Measurements from ENCODE around the gene C3orf33.
"Not testable (repeated sequence)": the region's sequence is repeated elsewhere in the genome, so short reads cannot be mapped to it uniquely, and the experiment has no call there.

Gene C3orf33, protein sequence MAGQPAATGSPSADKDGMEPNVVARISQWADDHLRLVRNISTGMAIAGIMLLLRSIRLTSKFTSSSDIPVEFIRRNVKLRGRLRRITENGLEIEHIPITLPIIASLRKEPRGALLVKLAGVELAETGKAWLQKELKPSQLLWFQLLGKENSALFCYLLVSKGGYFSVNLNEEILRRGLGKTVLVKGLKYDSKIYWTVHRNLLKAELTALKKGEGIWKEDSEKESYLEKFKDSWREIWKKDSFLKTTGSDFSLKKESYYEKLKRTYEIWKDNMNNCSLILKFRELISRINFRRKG

DNA sequence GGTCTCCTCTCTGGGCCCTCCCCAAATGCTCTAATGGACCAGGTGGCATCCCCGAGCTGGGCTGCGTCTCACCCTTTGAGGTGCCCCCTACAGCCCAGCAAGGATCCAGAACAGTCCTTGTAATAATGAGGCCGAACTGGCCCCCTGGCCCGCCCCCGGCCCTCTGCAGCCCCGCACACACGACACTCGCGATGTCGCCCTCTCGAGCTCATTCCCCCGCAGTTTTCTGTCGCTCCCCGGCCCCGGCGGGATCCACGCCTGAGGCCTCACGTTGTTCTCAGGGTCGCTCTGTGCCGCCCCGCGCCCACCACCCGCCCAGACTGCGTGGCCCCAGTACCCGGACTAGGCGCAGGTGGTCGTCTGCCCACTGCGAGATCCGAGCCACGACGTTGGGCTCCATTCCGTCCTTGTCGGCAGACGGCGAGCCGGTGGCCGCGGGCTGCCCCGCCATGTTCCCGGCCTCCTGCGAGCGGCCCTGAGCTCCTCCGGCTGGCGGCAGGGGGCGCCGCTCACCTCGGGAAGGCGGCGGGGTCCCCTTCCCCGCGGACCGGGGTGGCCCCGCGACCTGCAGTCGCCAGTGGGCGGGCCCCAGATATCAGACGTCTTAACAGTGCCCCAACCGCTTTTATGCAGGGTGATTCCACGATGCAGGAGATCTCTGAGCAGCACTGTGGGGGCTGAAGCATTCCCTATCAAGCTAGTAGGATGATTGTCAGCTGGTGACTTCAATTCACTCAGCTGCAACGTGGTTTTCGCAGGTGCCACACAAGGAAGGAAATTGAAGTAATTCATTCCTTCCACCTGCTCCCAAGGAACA, at the start of gene C3orf33:
C3orf33 (minus strand) TSS at position 477 of the 817 bp plus-strand sequence; CDS start at position 451, 26 bp downstream.
- DNase-seq = peak; percentile 48 to 72

DNA sequence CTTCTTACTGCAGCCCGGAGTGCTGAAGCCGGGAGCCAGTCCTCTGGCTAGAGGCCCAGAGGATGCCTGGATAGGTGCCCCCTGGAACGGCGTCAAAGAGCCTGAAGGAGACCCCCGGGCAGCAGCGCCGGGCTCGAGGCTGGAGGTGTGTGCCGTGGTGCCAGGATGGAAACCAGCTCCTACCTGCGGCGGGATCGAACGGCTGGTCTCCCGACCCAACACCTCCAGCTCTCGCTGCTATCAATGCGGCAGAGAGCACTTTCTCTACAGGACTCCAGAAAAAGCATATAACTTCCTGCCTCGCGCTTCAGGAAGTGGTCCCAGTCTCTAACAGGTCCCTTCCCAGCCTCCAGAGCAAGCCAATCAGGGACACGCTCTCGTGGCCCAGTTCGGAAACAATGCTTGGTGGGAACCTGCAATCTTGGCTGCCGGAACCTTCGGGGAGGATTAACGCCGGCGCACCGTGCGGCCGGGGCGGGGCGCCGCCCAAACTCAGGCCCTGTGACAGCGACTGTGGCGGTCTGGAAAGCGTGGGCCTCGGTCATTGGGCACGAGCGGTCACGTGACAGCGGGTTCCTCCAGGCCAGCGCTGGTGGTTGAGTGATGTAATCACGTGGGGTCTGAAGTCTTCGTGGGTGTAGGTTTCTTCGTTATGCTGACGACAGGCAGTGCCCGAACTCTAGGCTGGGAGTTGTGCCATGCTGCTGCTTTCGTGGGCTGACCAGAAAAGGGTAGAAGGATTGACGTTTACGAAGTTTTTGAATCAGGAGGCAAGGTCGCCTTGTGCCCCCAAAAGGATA, 48.3 kb upstream of the C3orf33 start, which contains the start of gene SLC33A1:
SLC33A1 (minus strand) TSS at position 287 of the 800 bp plus-strand sequence. CDS start 430 bp downstream, outside the sequence.
- DNase-seq = peak; percentile 97

DNA sequence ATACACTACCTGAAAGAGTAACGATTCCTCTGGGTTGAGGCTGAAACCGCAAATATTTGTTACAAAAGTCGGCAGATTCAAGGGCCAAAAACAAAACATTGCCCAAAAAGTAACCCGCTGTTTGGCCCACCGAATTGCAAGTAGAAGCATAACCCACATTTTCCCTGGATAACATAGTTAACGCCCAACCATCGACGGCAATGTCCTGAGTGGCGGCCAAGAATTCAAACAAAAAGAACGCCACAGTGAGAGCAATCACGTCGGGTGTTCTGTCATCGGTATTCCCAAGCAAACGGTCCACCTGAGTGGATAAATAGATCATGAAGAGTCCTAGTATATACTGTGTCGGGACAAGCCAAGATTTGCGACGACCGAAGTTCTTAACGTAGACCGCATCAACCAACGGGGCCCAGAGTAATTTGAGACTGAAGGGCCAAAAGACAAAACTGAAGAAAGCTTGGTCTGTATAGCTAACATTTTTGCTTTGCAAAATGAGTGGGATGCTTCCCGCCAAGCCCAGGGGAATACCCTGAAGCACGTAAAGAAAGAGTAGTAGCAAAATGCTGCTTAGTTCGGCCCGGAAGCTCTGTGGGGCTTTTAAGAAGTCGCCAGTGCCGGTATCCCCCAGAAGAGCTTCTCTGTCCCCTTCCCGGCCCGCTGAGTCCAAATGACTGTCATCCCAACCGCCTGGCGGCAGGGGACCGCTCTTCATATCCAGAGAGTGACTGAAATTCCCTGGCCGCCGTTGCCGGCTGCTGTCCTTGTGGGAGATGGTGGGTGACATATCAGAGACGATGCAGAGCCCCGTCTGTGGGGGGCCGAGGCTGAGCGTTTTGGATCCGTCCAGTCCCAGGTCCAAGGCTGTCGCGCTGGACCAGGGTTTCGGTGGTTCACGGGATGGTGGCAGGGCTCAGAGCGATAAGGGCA, 47.4 kb upstream of the C3orf33 start:
- no peak for DNase-seq

DNA sequence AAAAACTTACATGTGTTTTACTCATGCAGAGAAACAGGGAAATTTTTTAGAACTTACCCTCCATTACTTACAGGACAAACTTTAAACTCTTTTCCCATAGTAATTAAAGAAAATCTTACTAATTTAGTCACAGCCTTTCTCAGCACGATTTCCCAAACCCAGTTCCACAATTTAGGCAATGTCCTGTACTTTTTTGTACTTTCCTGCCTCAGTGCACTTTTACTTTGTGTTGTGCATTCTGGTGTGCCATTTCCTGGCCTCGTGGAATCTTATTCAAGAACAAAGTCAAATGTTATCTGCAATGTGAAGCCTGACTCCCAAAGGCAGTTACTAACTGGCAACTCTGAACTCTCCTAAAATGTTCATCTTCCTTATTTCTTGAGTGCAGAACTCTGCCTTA, 46.3 kb upstream of the C3orf33 start:
- DNase-seq = no peak

DNA sequence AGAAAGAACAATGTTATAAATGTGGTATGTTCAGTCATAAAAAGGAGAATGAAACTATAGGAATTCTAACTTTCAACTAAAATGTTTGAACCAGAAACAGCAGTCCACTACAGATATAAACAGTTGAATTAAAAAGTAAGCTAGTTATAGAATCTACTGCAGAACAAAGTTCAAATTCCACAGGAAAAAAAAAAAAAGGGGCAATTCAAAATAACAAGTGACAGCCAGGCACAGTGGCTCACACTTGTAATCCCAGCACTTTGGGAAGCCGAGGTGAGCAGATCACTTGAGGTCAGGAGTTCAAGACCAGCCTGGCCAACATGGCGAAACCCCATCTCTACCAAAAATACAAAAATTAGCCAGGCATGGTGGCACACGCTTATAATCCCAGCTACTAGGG, 43.3 kb upstream of the C3orf33 start:
- not testable (repeated sequence) for DNase-seq

DNA sequence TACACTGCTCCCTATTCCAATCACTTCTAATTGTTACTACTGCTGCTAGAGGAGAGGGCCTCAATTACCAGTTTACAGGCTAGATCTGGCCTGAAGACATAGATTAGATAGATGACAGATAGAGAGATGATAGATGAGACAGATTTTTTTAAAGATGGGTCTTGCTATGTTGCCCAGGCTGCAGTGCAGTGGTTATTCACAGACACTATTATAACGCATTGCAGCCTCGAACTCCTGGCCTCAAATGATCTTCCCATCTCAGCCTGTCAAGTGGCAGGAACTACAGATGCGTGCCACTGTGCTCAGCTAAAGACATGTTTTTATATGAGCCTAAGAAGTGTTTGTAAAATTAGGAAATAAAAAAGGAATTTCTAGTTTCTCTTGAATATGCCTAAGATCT, 41.9 kb upstream of the C3orf33 start:
- no peak for DNase-seq

DNA sequence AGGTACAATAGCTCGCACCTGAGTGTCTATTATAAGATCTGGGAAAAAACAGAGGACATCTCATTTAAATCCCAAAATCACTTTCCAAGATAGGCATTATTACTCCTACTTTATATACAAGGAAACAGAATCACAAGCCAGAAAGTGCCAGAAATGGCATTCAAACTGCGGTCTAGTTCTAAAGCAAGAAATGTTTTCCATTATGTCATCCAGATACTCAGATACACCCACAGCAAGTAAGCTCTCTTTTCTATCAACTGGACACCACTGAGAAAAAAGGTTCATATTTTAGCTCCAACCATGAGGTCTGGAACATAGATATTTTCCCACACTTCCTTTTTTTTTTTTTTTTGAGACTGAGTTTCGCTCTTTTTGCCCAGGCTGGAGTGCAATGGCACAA, 40.0 kb upstream of the C3orf33 start:
- no peak for DNase-seq

DNA sequence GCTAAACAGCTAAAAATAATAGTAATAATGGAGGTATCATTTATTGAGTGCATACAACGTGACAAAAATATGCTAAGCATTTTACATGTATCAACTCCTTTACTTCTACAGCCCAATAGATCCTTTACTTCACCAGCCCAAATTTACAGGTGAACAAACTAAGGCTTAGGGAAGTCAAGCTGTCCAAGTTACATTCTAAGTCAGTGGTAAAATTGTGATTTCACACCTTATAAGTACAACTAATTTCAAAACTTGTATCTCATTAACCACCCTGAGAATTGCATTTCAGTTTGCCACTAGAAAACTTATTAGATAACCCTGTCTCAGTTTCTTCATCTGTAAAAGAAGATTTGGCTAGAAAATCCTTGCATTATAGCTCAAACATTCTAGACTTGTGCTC, 37.5 kb upstream of the C3orf33 start:
- DNase-seq = no peak

DNA sequence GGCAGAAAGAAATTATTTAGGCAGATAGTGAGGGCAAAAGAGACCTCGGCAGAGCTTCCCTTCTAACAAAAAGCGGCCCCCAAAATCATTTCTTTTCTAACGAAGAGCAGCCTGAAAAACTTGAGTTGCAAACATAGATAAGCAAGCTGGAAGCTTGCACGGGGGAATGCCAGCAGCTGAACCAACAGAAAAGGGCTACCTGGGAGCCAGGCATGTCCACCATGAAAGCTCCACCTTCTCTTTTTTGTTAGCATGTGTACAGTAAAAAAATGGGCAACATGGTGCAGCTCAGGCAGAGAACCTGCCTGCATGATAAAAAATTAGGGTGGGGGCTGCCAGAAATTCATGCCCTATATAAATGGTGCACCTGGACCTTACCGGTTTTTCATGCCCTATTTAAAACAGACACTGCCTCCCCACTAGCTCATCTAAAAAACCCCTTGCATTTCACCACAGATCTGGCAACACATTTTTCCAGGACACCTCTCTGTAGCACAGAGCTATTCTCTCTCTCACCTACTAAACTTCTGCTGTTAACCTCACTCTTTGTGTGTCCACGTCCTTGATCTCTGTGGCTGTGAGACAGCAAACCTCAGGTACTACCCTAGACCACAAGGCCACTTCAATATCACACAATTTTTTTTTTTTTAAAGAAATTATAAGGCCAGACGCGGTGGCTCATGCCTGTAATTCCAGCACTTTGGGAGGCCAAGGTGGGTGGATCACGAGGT, 29.4 kb upstream of the C3orf33 start:
- DNase-seq = no peak

DNA sequence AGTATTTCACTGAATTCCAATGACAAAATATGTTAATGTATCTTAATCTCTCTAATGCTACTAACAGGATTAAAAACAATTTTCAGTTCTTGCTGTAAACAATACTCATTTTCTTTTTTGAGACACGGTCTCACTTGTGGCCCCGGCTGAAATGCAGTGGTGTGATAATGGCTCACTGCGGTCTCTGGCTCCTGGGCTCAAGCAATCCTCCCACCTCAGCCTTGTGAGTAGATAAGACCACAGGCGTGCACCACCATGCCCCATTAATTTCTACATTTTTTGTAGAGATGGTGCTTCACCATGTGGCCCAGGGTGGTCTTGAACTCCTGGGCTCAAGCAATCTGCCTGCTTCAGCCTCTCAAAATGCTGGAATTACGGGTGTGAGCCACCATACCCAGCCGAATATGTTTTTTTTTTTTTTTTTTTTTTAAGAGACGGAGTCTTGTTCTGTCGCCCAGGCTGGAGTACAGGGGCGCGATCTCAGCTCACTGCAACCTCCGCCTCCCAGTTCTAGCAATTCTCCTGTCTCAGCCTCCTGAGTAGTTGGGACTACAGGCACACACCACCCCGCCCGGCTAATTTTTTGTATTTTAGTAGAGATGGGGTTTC, 22.5 kb upstream of the C3orf33 start:
- not testable (repeated sequence) for DNase-seq

DNA sequence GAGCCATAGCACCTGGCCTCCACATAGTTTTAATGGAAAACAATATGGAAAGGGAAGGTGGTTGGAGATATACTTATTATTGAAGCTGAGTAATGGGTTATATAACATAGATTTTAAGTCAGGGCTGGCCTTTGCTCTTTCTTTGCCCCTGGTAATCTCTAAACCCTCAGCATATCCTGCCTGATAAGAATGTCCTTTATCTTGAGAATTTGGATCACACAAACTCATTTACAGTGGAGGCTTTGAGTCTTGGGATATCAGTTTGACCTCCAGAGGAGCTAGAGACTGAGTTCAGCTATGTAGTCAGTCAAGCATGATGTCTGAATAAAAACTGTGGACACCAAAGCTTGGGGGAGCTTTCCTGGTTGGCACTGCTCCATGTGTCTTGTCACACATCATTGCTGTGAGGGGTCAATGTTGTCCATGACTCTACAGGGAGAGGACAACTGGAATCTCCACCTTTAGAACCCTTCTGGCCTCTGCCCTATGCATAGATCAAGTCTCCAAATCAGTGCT, 9.0 kb upstream of the C3orf33 start:
- no peak for DNase-seq

DNA sequence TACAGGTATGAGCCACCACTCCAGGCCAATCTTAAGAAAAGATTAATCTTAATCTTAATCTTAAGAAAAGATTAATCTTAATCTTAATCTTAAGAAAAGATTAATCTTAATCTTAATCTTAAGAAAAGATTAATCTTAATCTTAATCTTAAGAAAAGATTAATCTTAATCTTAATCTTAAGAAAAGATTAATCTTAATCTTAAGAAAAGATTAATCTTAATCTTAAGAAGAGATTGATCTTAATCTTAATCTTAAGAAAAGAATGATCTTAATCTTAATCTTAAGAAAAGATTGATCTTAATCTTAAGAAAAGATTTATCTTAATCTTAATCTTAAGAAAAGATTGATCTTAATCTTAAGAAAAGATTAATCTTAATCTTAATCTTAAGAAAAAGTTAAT, 7.1 kb upstream of the C3orf33 start:
- not testable (repeated sequence) for DNase-seq

DNA sequence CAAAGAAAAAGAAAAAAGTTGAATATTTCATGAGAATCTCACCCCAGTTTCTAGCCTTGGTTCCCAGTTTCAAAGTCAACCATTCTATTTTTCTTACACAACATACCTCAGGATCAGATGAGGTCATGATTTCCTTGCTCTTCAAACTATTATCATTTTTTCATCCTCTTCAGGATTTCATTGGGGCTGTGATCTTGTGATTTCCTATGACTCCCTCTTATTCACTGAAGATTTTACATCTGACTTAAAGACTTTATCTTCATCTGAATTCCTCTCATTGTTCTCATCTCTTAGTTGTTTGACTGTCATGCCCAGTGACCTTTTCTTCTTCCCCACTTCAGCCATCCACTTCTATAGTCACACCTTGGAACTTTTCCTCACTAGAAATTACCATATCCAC, 3.1 kb upstream of the C3orf33 start:
- no peak for DNase-seq

DNA sequence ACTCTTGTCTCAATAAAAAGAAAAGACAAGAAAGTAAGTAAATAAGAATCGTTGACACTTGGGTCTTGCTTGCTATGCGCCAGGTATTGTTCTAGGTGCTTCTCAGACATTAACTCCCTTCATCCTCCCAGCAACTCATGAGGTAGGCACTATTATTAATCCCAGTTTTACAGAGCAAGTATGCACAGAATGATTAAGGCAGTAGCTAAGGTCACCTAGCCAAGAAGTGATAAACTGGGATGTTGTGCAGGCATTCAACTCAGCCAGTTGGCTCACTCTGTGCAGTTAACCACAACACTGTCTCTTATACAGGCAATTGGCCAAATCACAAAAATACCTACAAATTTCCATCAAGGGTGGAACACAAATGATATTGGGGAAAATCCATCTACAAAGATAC, 1.7 kb upstream of the C3orf33 start:
- no peak for DNase-seq

DNA sequence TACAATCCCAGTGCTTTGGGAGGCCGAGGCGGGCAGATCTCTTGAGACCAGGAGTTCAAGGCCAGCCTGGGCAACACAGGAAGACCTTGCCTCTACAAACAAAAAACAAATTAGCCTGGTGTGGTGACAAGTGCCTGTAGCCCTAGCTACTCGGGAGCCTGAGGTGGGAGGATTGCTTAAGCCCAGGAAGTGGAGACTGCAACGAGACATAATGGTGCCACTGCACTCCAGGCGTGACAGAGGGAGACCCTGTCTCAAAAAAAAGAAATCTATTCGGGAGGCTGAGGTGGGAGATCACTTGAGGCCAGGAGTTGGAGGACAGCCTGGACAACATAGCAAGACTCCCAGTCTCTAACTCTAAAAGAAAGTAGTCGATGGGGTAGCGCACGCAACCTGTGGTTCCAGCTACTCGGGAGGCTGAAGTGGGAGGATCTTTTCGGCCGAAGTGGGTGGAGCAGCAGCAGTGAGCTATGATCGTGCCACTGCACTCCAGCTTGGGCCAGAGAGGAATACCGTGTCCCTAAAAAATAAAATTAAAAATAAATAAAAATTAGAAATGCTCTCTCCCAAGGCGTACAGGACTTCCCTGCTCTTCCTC, 775 bp downstream of the C3orf33 start:
- no peak for DNase-seq

DNA sequence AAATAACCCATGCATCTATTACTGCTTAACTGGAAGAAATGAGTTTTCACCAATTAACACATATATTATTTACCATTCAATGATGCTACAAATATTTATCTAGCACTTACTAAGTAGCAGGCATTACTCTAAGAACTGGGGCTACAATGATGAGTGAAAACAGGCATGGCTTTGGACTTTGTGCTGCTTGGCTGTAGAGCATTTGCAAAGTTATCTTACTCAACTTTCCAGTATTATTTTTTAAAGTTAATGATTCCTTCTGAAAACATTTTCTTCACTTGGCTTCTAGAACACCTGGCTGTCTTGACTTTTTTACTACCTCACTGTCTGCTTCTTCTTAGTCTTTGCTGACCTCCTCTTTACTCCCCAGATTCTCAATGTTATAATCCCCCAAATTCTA, 1.8 kb downstream of the C3orf33 start:
- no peak for DNase-seq

DNA sequence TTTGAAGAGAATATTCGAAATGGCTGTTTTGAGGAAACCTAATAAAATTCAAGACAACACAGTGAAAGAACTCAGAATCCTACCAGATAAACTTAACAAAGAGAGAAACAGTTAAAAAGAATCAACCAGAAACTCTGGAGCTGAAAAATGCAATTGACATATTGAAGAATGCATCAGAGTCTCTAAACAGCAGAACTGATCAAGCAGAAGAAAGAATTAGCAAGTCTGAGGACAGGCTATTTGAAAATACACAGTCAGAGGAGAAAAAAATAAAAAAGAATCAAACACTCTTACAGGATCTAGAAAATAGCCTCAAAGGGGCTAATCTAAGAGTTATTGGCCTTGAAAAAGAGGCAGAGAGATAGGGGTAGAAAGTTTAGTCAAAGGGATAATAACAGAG, 13.5 kb downstream of the C3orf33 start:
- DNase-seq = no peak

DNA sequence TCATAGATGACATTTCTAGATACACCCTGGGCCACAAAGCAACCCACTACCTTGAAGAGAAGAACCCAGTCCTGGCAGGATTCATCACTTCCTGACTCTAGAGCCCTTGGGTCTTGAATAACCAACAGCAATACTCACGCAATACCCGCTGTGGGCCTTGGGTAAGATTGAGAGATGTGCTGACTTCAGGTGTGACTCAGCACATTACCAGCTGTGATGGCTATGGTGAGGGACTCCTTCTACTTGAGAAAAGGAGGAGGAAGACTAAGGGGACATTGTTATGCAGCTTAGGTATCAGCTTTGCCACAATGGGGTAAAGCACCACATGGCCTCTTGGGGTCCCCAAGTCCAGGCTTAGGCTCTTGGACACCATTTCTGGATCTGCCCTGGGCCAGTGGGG, 14.9 kb downstream of the C3orf33 start:
- DNase-seq = no peak

DNA sequence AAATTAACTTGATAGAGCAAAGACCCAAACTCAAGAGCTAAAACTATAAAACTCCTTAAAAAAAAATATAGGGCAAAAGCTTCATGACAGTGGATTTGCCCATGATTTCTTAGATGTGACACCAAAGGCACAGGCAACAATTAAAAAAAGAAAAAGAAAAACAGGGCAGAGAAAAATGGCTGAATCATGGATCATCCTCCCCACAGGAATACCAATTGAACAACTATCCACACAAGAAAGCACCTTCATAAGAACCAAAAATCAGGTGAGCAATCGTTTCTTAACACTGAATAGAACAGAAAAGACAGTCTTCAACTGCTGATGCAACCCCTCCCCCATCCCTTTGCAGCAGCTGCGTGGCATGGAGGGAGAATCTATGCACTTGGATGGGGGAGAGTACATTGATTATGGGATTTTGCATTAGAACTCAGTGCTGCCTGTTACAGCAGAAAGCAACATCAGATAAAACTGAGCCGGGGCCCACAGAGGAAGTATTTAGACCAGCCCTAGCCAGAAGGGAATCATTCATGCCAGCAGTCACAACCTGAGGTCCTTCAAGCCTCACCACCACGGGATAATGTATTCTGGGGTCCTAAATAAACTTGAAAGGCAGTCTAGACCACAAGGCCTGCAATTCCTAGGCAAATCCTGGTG, 15.7 kb downstream of the C3orf33 start:
- no peak for DNase-seq
